Right atrium auricular region (tissue), 2 donors: ENCODE results near the gene WWOX. TPM values are rescaled to one million over a fixed set of nuclear protein-coding genes. Genes with fewer than 3 reads are reported as not detected.

Experiments
- DNase-seq: peaks from one replicate; pipeline ENCODE4 v3.0.0-alpha.2; 2019; ENCODE audit warnings: low spot score
- H3K27ac ChIP-seq, 2 donors: fragments of 200-600 bp; sonication (generic); 1 replicate in 1 of 2; 2 replicates in 1 of 2; pipeline ENCODE4 v1.5.1; 2016 to 2019
- H3K27me3 ChIP-seq, 2 donors: fragments of 200-600 bp; sonication (generic); one replicate each; pipeline versions ENCODE4 v1.5.1 to v1.6.0; 2017 to 2019
- H3K36me3 ChIP-seq: fragments of 200-600 bp; sonication (generic); one replicate; pipeline ENCODE4 v1.5.1; 2016
- H3K4me1 ChIP-seq, 2 donors: fragments of 200-600 bp; sonication (generic); one replicate each; pipeline versions ENCODE4 v1.5.1 to v1.6.0; 2017 to 2019
- H3K4me3 ChIP-seq, 2 donors: fragments of 200-600 bp; sonication (generic); 1 replicate in 1 of 2; 2 replicates in 1 of 2; pipeline ENCODE4 v1.5.1; 2017 to 2019; ENCODE audit warnings: mild to moderate bottlenecking in 1 of 2, moderate library complexity in 1 of 2
- H3K9me3 ChIP-seq, 2 donors: fragments of 200-600 bp; sonication (generic); one replicate each; pipeline ENCODE4 v1.5.1; 2019
- CTCF ChIP-seq, 2 donors: fragments of 200-600 bp; sonication (generic); IDR thresholded peaks; one replicate each; pipeline ENCODE4 v1.5.1; 2019; ENCODE audit warnings: antibody characterized with exemption in 2 of 2
- total RNA-seq, 2 donors: library from RNA; depleted of rRNA; stranded (reverse); fragments of >200 nt; gene quantifications; one replicate each; pipeline ENCODE4 v1.1.0, GENCODE V29; 2016

The WWOX gene
- total RNA-seq, 2 donors from 2014 or later: 14.8 to 20.8 TPM

- no peaks in the 10 kb centered on the region for H3K9me3 ChIP-seq
- no peak for DNase-seq
- no peak overlapping the region for H3K4me3 ChIP-seq
- H3K27ac ChIP-seq: no peak overlapping the region
- no peaks in the 10 kb centered on the region for H3K27me3 ChIP-seq
- TF ChIP-seq CTCF (IDR thresholded peaks at IDR 0.05): no peak
- H3K4me1 ChIP-seq: no peaks in the 10 kb centered on the region
- H3K36me3 ChIP-seq: no peaks in the 10 kb centered on the region
Observed at GRCh38 chr16:78852081-78852635, 752.7 kb downstream of the WWOX start.

GRCh38 chr16:78862022-78862421 lies 762.6 kb downstream of the WWOX start:
- H3K27ac ChIP-seq: no peak overlapping the region

GRCh38 chr16:78866521-78866920 lies 767.1 kb downstream of the WWOX start:
- TF ChIP-seq CTCF (IDR thresholded peaks at IDR 0.05): no peak
- H3K27me3 ChIP-seq: no peaks in the 10 kb centered on the region
- peaks cover 0 to 8% of the 10 kb centered on the region in 2 donors for H3K4me1 ChIP-seq
- H3K9me3 ChIP-seq: no peaks in the 10 kb centered on the region
- H3K4me3 ChIP-seq: no peak overlapping the region
- no peaks in the 10 kb centered on the region for H3K36me3 ChIP-seq
- no peak overlapping the region for H3K27ac ChIP-seq
- DNase-seq: no peak

More at GRCh38 chr16:78862022-78862421, 762.6 kb downstream of the WWOX start:
- TF ChIP-seq CTCF (IDR thresholded peaks at IDR 0.05): no peak
- DNase-seq: no peak
- Histone ChIP-seq H3K4me1 (peaks cover 0 to 7% of the 10 kb centered on the region in 2 donors), H3K4me3 (no peak overlapping the region), H3K27me3 (no peaks in the 10 kb centered on the region), H3K9me3 (no peaks in the 10 kb centered on the region), H3K36me3 (no peaks in the 10 kb centered on the region)

GRCh38 chr16:78869492-78869891 lies 770.0 kb downstream of the WWOX start:
- Histone ChIP-seq H3K27ac (no peak overlapping the region), H3K9me3 (no peaks in the 10 kb centered on the region), H3K27me3 (no peaks in the 10 kb centered on the region), H3K36me3 (no peaks in the 10 kb centered on the region), H3K4me1 (peaks cover 0 to 8% of the 10 kb centered on the region in 2 donors), H3K4me3 (no peak overlapping the region)
- no peak for TF ChIP-seq CTCF (IDR thresholded peaks at IDR 0.05)
- no peak for DNase-seq

GRCh38 chr16:78871241-78871640 lies 771.8 kb downstream of the WWOX start:
- Histone ChIP-seq H3K27me3 (no peaks in the 10 kb centered on the region), H3K4me1 (peaks cover 0 to 8% of the 10 kb centered on the region in 2 donors), H3K9me3 (no peaks in the 10 kb centered on the region), H3K36me3 (no peaks in the 10 kb centered on the region), H3K27ac (no peak overlapping the region), H3K4me3 (no peak overlapping the region)
- no peak for DNase-seq
- TF ChIP-seq CTCF (IDR thresholded peaks at IDR 0.05): no peak

- H3K36me3 ChIP-seq: no peaks in the 10 kb centered on the region
- no peak overlapping the region for H3K27ac ChIP-seq
- no peak for TF ChIP-seq CTCF (IDR thresholded peaks at IDR 0.05)
- H3K27me3 ChIP-seq: no peaks in the 10 kb centered on the region
- no peak for DNase-seq
- no peak overlapping the region for H3K4me3 ChIP-seq
- no peaks in the 10 kb centered on the region for H3K9me3 ChIP-seq
- no peaks in the 10 kb centered on the region for H3K4me1 ChIP-seq
Observed at GRCh38 chr16:78876671-78877070, 777.2 kb downstream of the WWOX start.
